SK-N-MC (cell line): ENCODE measurements around the gene RAB3IP.
"Not testable (repeated sequence)": the region's sequence is repeated elsewhere in the genome, so short reads cannot be mapped to it uniquely, and the experiment has no call there.

Experiments used
- DNase-seq: peaks from one replicate; pipeline ENCODE4 v3.0.0-alpha.2; 2011; ENCODE audit warnings: low read depth, low spot score
- H3K27ac ChIP-seq: fragments of 200-600 bp; sonication (generic); 2 replicates; pipeline ENCODE4 v1.5.1; 2016; ENCODE audit warnings: mixed run types
- H3K36me3 ChIP-seq: fragments of 200-600 bp; sonication (generic); 2 replicates; pipeline ENCODE4 v1.6.1; 2017; ENCODE audit warnings: antibody characterized with exemption, low read length, mixed read lengths; ENCODE audit not compliant: insufficient read depth
- H3K4me3 ChIP-seq: fragments of 200-600 bp; sonication (generic); 2 replicates; pipeline ENCODE4 v1.5.1; 2016
- H3K9ac ChIP-seq: fragments of 200-600 bp; sonication (generic); 2 replicates; pipeline ENCODE4 v1.8.0; 2017; ENCODE audit warnings: mixed run types, mixed read lengths; ENCODE audit not compliant: insufficient read length
- H3K9me3 ChIP-seq: fragments of 200-600 bp; sonication (generic); 2 replicates; pipeline ENCODE4 v1.6.1; 2017; ENCODE audit warnings: low read depth, mild to moderate bottlenecking, antibody characterized with exemption, low read length, moderate library complexity, mixed read lengths
- EZH2 ChIP-seq: fragments of 200-600 bp; sonication (generic); IDR thresholded peaks from one replicate; pipeline ENCODE4 v1.6.1; 2017; ENCODE audit warnings: antibody characterized with exemption
- FOXP2 ChIP-seq: optimal IDR thresholded peaks from 2 replicates; pipeline ENCODE3; 2011; ENCODE audit warnings: mild to moderate bottlenecking, moderate library complexity; ENCODE audit not compliant: insufficient read depth; ENCODE audit errors: extremely low read length, control extremely low read depth
- POLR2AphosphoS5 ChIP-seq: IDR thresholded peaks from 2 replicates; pipeline ENCODE4 v1.6.1; 2012; ENCODE audit warnings: mild to moderate bottlenecking, low read depth, low read length, borderline replicate concordance

RAB3IP gene

GRCh38 chr12:69836015-69836414 is 97.4 kb downstream of the RAB3IP start:
- peak overlapping the region; percentile 98; the same call in 1 of the 2 replicates for H3K27ac ChIP-seq
- no peak overlapping the region for H3K4me3 ChIP-seq
- H3K9ac ChIP-seq, result no peak overlapping the region
- TF ChIP-seq FOXP2 (no peak), POLR2AphosphoS5 (no peak), EZH2 (no peak)
- DNase-seq, result no peak
- no peaks in the 10 kb centered on the region for H3K9me3 ChIP-seq
- H3K36me3 ChIP-seq, result no peaks in the 10 kb centered on the region

GRCh38 chr12:69837191-69837590 is 98.5 kb downstream of the RAB3IP start:
- no peak for DNase-seq
- H3K9me3 ChIP-seq, result no peaks in the 10 kb centered on the region
- TF ChIP-seq FOXP2 (no peak), POLR2AphosphoS5 (no peak)
- H3K27ac ChIP-seq, result no peak overlapping the region
- H3K4me3 ChIP-seq, result no peak overlapping the region
- H3K9ac ChIP-seq, result no peak overlapping the region
- no peaks in the 10 kb centered on the region for H3K36me3 ChIP-seq

- TF ChIP-seq EZH2 (no peak), FOXP2 (no peak), POLR2AphosphoS5 (no peak)
- Histone ChIP-seq H3K9ac (peak overlapping the region; percentile 46), H3K9me3 (no peaks in the 10 kb centered on the region), H3K36me3 (no peaks in the 10 kb centered on the region), H3K27ac (peak overlapping the region; percentile 82), H3K4me3 (no peak overlapping the region)
- no peak for DNase-seq
These were observed 99.2 kb downstream of the RAB3IP start for GRCh38 chr12:69837657-69838415.

- H3K27ac ChIP-seq, result no peak overlapping the region
- H3K9ac ChIP-seq, result no peak overlapping the region
- no peaks in the 10 kb centered on the region for H3K9me3 ChIP-seq
- H3K4me3 ChIP-seq, result no peak overlapping the region
- H3K36me3 ChIP-seq, result no peaks in the 10 kb centered on the region
- TF ChIP-seq FOXP2 (no peak), POLR2AphosphoS5 (no peak), EZH2 (no peak)
- no peak for DNase-seq
These were observed 102.1 kb downstream of the RAB3IP start for GRCh38 chr12:69840727-69841126.

- Histone ChIP-seq H3K9ac (no peak overlapping the region), H3K27ac (no peak overlapping the region), H3K4me3 (no peak overlapping the region), H3K9me3 (no peaks in the 10 kb centered on the region), H3K36me3 (no peaks in the 10 kb centered on the region)
- TF ChIP-seq FOXP2 (no peak), POLR2AphosphoS5 (no peak), EZH2 (no peak)
- DNase-seq, result no peak
These were observed 104.9 kb downstream of the RAB3IP start for GRCh38 chr12:69843608-69844007.

- H3K36me3 ChIP-seq, result no peaks in the 10 kb centered on the region
- H3K9ac ChIP-seq, result no peak overlapping the region
- H3K4me3 ChIP-seq, result no peak overlapping the region
- TF ChIP-seq EZH2 (no peak), FOXP2 (no peak), POLR2AphosphoS5 (no peak)
- H3K9me3 ChIP-seq, result no peaks in the 10 kb centered on the region
- DNase-seq, result no peak
- no peak overlapping the region for H3K27ac ChIP-seq
These were observed 105.8 kb downstream of the RAB3IP start for GRCh38 chr12:69844416-69844815.

GRCh38 chr12:69844836-69845235 is 106.2 kb downstream of the RAB3IP start:
- Histone ChIP-seq H3K9me3 (no peaks in the 10 kb centered on the region), H3K36me3 (no peaks in the 10 kb centered on the region), H3K27ac (no peak overlapping the region), H3K9ac (no peak overlapping the region), H3K4me3 (no peak overlapping the region)
- no peak for TF ChIP-seq FOXP2
- TF ChIP-seq POLR2AphosphoS5, result no peak
- TF ChIP-seq EZH2, result no peak
- no peak for DNase-seq

- H3K36me3 ChIP-seq, result no peaks in the 10 kb centered on the region
- no peak overlapping the region for H3K27ac ChIP-seq
- no peak overlapping the region for H3K4me3 ChIP-seq
- TF ChIP-seq POLR2AphosphoS5 (no peak), EZH2 (no peak), FOXP2 (no peak)
- DNase-seq, result no peak
- H3K9ac ChIP-seq, result no peak overlapping the region
- H3K9me3 ChIP-seq, result no peaks in the 10 kb centered on the region
These were observed 108.3 kb downstream of the RAB3IP start for GRCh38 chr12:69846976-69847375.

GRCh38 chr12:69851976-69852375 is 113.3 kb downstream of the RAB3IP start:
- Histone ChIP-seq H3K27ac (no peak overlapping the region), H3K9me3 (no peaks in the 10 kb centered on the region), H3K9ac (no peak overlapping the region), H3K4me3 (no peak overlapping the region), H3K36me3 (no peaks in the 10 kb centered on the region)
- no peak for DNase-seq
- TF ChIP-seq POLR2AphosphoS5 (no peak), FOXP2 (no peak), EZH2 (no peak)

- H3K4me3 ChIP-seq, H3K27ac ChIP-seq, H3K36me3 ChIP-seq, H3K9me3 ChIP-seq, DNase-seq, H3K9ac ChIP-seq: not testable (repeated sequence)
These were observed 114.7 kb downstream of the RAB3IP start for GRCh38 chr12:69853176-69853961.
